Measurements from ENCODE around the gene MICAL2. TPM values are rescaled to one million over a fixed set of nuclear protein-coding genes. Genes with fewer than 3 reads are reported as not detected.
A peak's percentile ranks its signal among the peaks of the same experiment; 100 is the strongest.

The MICAL2 gene
- total RNA-seq, 1 donor from 2014 or later, result 367 TPM

- TF ChIP-seq CTCF (IDR thresholded peaks at IDR 0.05; ENCODE audit: insufficient read depth, low read length, poor library complexity, severe bottlenecking), result no peak
- no peak for DNase-seq (ENCODE audit: low read depth)
- no peaks in the 10 kb centered on the region for H3K27me3 ChIP-seq (ENCODE audit: control insufficient read depth, insufficient read depth, low read length)
- peaks cover 1% of the 10 kb centered on the region for H3K36me3 ChIP-seq (ENCODE audit: control insufficient read depth, insufficient read depth, low read length)
- H3K4me3 ChIP-seq (ENCODE audit: low read depth, low read length), result no peak overlapping the region
These were observed 13.4 kb downstream of the MICAL2 start for GRCh38 chr11:12123799-12124198.

GRCh38 chr11:12124306-12124705 is 13.9 kb downstream of the MICAL2 start:
- DNase-seq (ENCODE audit: low read depth), result no peak
- Histone ChIP-seq H3K36me3 (ENCODE audit: control insufficient read depth, insufficient read depth, low read length) (peaks cover 1% of the 10 kb centered on the region), H3K4me3 (ENCODE audit: low read depth, low read length) (no peak overlapping the region), H3K27me3 (ENCODE audit: control insufficient read depth, insufficient read depth, low read length) (no peaks in the 10 kb centered on the region)
- TF ChIP-seq CTCF (IDR thresholded peaks at IDR 0.05; ENCODE audit: insufficient read depth, low read length, poor library complexity, severe bottlenecking), result no peak

GRCh38 chr11:12125609-12126149 is 15.3 kb downstream of the MICAL2 start:
- peaks cover 1% of the 10 kb centered on the region for H3K36me3 ChIP-seq (ENCODE audit: control insufficient read depth, insufficient read depth, low read length)
- no peak for TF ChIP-seq CTCF (IDR thresholded peaks at IDR 0.05; ENCODE audit: insufficient read depth, low read length, poor library complexity, severe bottlenecking)
- no peak for DNase-seq (ENCODE audit: low read depth)
- no peak overlapping the region for H3K4me3 ChIP-seq (ENCODE audit: low read depth, low read length)
- no peaks in the 10 kb centered on the region for H3K27me3 ChIP-seq (ENCODE audit: control insufficient read depth, insufficient read depth, low read length)

- peak; percentile 33 for TF ChIP-seq CTCF (IDR thresholded peaks at IDR 0.05; ENCODE audit: insufficient read depth, low read length, poor library complexity, severe bottlenecking)
- Histone ChIP-seq H3K4me3 (ENCODE audit: low read depth, low read length) (no peak overlapping the region), H3K27me3 (ENCODE audit: control insufficient read depth, insufficient read depth, low read length) (no peaks in the 10 kb centered on the region), H3K36me3 (ENCODE audit: control insufficient read depth, insufficient read depth, low read length) (peaks cover 1% of the 10 kb centered on the region)
- peak; percentile 86 for DNase-seq (ENCODE audit: low read depth)
These were observed 16.1 kb downstream of the MICAL2 start for GRCh38 chr11:12126344-12127019.

- H3K36me3 ChIP-seq (ENCODE audit: control insufficient read depth, insufficient read depth, low read length), result no peaks in the 10 kb centered on the region
- TF ChIP-seq CTCF (IDR thresholded peaks at IDR 0.05; ENCODE audit: insufficient read depth, low read length, poor library complexity, severe bottlenecking), result no peak
- H3K4me3 ChIP-seq (ENCODE audit: low read depth, low read length), result no peak overlapping the region
- DNase-seq (ENCODE audit: low read depth), result no peak
- H3K27me3 ChIP-seq (ENCODE audit: control insufficient read depth, insufficient read depth, low read length), result no peaks in the 10 kb centered on the region
These were observed 17.0 kb downstream of the MICAL2 start for GRCh38 chr11:12127206-12127898.
